ENCODE data around the gene OMA1. TPM values are rescaled to one million over a fixed set of nuclear protein-coding genes. Genes with fewer than 3 reads are reported as not detected.

OMA1 gene
- total and polyA plus RNA-seq, 9 donors = 8.1 to 51.5 (median 35.6) TPM

- Histone ChIP-seq H3K36me3 (no peaks in the 10 kb centered on the region), H3K27me3 (no peaks in the 10 kb centered on the region), H3K27ac (no peak overlapping the region), H3K9me3 (no peaks in the 10 kb centered on the region), H3K4me1 (ENCODE audit: insufficient read depth) (no peaks in the 10 kb centered on the region), H3K4me3 (no peak overlapping the region)
- intact Hi-C loops (cut with DNase I) = no loop called here
- WGBS, 3 donors = 74 to 80% (median 75%) methylated on average over 14 of the region's 14 CpGs
- DNase-seq = no peak
- TF ChIP-seq POLR2A (IDR thresholded peaks at IDR 0.05) (no peak), CTCF (IDR thresholded peaks at IDR 0.05) (no peak), EP300 (IDR thresholded peaks at IDR 0.05) (no peak)
Measured at GRCh38 chr1:58451560-58452191, 94.8 kb downstream of the OMA1 start.

GRCh38 chr1:58447886-58448285 lies 98.6 kb downstream of the OMA1 start:
- DNase-seq = no peak
- no peaks in the 10 kb centered on the region for H3K9me3 ChIP-seq
- TF ChIP-seq POLR2A (IDR thresholded peaks at IDR 0.05) (no peak), EP300 (IDR thresholded peaks at IDR 0.05) (no peak), CTCF (IDR thresholded peaks at IDR 0.05) (no peak)
- 66 to 83% (median 72%) methylated on average over 2 of the region's 2 CpGs for WGBS, 3 donors
- H3K4me3 ChIP-seq = no peak overlapping the region
- H3K36me3 ChIP-seq = no peaks in the 10 kb centered on the region
- no peak overlapping the region for H3K27ac ChIP-seq
- H3K4me1 ChIP-seq (ENCODE audit: insufficient read depth) = no peaks in the 10 kb centered on the region
- intact Hi-C loops (cut with DNase I) = no loop called here
- no peaks in the 10 kb centered on the region for H3K27me3 ChIP-seq

- H3K9me3 ChIP-seq = no peaks in the 10 kb centered on the region
- WGBS, 3 donors = 86 to 90% (median 88%) methylated on average over 3 of the region's 3 CpGs
- no peaks in the 10 kb centered on the region for H3K4me1 ChIP-seq (ENCODE audit: insufficient read depth)
- no peaks in the 10 kb centered on the region for H3K27me3 ChIP-seq
- intact Hi-C loops (cut with DNase I) = no loop called here
- no peak overlapping the region for H3K4me3 ChIP-seq
- TF ChIP-seq EP300 (IDR thresholded peaks at IDR 0.05) = no peak
- no peak for TF ChIP-seq CTCF (IDR thresholded peaks at IDR 0.05)
- TF ChIP-seq POLR2A (IDR thresholded peaks at IDR 0.05) = no peak
- no peak for DNase-seq
- H3K36me3 ChIP-seq = no peaks in the 10 kb centered on the region
- H3K27ac ChIP-seq = no peak overlapping the region
Measured at GRCh38 chr1:58447042-58447441, 99.5 kb downstream of the OMA1 start.

- no peaks in the 10 kb centered on the region for H3K27me3 ChIP-seq
- no peak overlapping the region for H3K4me3 ChIP-seq
- TF ChIP-seq CTCF (IDR thresholded peaks at IDR 0.05) (no peak), POLR2A (IDR thresholded peaks at IDR 0.05) (no peak), EP300 (IDR thresholded peaks at IDR 0.05) (no peak)
- intact Hi-C loops (cut with DNase I) = no loop called here
- H3K36me3 ChIP-seq = no peaks in the 10 kb centered on the region
- H3K4me1 ChIP-seq (ENCODE audit: insufficient read depth) = no peaks in the 10 kb centered on the region
- H3K27ac ChIP-seq = no peak overlapping the region
- peak in 3 of 5 donors; percentile 13 to 56 (median 24) for DNase-seq
- H3K9me3 ChIP-seq = no peaks in the 10 kb centered on the region
Measured at GRCh38 chr1:58446368-58446767, 100.2 kb downstream of the OMA1 start.

Measured in ovary (tissue), 9 donors.